ENCODE data around the gene ENG. TPM values are rescaled to one million over a fixed set of nuclear protein-coding genes. Genes with fewer than 3 reads are reported as not detected.

Gene ENG
- polyA plus RNA-seq, 4 donors, result 80.0 to 96.4 (median 94.8) TPM

DNA sequence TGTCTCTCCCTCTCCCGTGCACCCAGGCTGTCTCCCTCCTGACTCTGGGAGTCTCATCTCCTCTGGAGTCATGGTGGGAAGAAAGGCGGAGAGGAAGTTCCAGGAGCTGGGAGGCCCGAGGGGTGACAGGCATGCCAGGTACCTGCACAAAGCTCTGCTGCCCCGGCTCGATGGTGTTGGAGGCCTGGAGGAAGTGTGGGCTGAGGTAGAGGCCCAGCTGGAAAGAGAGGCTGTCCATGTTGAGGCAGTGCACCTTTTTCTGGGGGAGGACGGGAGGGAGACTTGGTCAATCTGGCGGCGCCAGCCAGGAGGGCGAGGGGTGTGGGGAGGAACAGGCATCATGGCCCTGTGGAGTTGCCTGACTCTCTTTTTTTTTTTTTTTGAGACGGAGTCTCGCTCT, 35.9 kb downstream of the ENG start:
- DNase-seq (ENCODE audit: low read depth in 4 of 4, low spot score in 3 of 4), result no peak

DNA sequence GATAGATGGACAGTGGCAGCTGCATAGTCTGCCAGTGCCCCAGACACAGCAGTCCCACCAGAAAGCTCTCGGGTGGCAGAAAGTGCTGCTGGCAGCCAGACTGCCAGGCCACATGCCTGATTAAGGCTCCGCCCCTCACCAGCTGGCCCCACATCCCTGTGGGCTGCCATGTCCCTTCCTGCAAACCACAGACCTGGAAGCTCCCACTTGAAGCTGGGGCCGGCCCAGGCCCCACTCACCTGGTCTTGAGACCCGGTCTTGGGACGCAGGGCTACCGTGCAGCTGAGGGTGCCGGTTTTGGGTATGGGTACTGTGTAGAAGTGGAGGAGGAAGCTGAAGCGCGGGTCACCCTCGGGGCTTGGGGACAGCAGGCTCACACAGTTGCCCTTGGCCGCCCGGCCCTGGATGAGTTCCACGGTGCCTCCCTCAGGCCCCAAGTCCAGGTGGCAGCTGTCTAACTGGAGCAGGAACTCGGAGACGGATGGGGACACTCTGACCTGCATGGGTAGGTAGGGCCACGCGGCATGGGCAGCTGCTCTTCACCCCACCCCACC, 36.5 kb downstream of the ENG start:
- no peak for DNase-seq (ENCODE audit: low read depth in 4 of 4, low spot score in 3 of 4)

DNA sequence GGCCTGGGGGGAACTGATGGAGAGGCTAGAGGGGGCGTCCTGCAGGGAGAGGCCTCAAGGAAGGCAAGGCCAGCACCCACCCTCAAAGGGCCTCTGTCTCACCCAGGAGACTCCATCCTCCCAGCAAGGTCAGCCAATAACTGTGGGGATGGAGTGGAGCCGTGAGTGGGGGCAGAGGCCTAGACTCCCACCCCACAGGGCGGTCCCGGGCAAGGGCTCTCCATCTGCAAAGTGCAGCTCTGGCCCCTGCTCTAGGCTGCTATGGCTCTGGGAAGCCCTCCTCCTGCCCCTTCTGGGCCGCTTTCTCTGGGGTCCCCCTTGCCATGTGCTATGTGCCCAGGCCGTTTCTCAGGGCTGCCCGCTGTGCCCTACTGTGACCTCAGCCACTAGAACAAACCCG, 37.7 kb downstream of the ENG start:
- DNase-seq (ENCODE audit: low read depth in 4 of 4, low spot score in 3 of 4), result no peak

DNA sequence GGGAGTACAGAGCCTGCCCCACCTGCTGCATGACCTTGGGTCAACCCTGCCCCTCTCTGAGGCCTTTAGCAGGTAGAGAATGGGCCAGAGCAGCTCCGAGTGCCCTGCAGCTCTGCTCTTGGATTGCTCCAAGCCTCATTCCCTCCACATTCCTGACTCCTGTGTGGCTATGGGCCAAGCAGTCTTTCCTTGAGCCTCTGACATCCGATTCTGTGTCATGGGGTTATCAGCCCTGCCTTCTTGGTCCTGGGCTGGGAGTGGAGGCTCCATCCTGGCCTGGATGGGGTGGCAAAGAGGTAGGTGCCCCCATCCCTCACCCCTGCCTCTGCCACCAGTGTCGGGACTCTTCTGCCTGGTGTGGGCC, 38.1 kb downstream of the ENG start:
- no peak for DNase-seq (ENCODE audit: low read depth in 4 of 4, low spot score in 3 of 4)

DNA sequence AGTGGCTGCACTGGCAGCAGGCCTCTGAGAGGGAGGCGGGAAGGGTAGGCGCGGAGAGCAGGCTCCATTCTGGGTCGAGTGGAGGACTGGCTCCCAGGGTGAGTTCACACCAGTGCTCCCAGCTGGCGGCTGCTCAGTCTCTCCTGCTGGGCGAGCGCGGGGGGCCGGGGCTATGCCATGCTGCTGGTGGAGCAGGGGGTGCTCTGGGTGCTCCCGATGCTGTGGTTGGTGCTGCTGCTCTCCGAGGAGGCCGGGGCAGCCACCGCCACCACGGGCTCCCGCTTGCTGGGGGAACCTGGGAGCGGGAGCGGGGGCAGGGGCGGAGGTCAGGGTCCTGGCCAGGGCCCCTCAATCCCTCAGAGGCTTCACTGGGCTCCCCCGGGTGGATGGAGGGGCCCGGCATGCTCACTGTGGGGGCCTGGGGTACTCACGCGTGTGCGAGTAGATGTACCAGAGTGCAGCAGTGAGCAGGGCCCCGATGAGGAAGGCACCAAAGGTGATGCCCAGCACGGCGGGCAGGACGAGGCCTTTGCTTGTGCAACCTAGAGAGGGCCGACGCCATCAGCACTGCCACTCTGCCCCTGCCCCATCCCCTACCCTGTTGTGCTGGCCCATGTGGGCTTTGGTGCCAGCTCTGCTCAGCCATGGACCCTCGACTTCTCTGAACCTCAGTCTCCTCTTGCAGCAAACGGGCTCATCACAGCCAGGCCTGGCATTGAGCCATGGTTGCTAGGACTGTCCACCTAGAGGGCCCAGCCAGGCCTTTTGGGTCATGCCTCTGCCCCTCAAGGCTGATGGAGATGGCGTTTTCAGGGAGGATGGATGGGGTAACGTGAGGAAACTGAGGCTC, 38.7 kb downstream of the ENG start:
- no peak for DNase-seq (ENCODE audit: low read depth in 4 of 4, low spot score in 3 of 4)

DNA sequence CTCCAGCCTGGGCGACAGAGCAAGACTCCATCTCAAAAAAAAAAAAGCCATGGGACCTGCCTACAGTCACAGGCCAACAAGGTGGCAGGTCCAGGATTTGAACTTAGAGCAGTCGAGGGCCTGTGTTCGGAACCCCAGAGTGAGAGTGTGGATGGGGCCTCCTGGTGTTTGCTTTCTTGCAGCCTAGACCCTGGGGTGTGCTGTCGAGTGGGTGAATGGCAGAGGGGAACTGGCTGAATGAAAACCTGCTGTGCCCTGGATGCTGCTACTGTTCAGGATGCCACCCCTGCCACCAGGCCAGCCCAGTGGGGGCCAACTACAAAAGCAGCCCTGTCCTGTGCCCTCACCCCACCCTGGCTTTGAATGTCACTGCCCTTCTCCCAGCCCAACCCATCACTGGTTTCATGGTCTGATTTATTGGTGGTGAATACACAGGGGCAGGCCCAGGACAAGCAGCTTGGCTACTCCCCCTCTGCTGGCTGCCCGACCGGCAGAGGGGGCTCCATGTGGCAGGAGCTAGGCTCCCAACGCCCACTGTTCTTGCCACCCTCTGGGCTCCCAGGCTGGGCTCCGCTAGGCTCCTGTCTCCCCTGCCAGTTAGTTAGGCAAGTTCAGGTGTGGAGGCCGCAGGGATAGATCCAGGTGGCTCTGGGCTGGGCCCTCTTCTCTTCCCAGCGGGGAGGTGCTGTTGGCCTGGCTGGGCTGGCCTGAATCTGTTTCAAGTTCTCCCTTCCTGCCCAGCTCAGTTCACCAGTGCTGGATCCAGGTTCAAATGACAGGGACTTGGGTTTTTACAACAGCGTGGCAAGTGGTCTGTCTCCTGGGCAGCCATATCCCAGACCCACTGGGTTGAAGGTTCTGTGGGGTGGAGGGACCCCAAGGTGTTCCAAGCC, 39.6 kb downstream of the ENG start:
- DNase-seq (ENCODE audit: low read depth in 4 of 4, low spot score in 3 of 4), result no peak

DNA sequence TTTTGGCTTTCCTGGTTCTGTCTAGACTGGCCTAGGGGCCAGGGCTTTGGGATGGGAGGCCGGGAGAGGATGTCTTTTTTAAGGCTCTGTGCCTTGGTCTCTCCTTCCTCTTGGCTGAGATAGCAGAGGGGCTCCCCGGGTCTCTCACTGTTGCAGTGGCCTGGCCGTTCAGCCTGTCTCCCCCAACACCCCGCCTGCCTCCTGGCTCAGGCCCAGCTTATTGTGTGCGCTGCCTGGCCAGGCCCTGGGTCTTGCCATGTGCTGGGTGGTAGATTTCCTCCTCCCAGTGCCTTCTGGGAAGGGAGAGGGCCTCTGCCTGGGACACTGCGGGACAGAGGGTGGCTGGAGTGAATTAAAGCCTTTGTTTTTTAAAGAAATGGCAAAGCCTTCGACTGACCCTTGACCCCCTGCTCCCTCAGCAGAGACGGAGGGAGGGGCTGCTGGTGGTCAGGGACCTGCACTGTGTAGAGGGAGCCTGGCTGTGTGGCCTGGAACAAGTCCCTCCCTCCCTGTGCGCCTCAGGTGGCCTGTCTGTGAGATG, 40.7 kb downstream of the ENG start:
- no peak for DNase-seq (ENCODE audit: low read depth in 4 of 4, low spot score in 3 of 4)

DNA sequence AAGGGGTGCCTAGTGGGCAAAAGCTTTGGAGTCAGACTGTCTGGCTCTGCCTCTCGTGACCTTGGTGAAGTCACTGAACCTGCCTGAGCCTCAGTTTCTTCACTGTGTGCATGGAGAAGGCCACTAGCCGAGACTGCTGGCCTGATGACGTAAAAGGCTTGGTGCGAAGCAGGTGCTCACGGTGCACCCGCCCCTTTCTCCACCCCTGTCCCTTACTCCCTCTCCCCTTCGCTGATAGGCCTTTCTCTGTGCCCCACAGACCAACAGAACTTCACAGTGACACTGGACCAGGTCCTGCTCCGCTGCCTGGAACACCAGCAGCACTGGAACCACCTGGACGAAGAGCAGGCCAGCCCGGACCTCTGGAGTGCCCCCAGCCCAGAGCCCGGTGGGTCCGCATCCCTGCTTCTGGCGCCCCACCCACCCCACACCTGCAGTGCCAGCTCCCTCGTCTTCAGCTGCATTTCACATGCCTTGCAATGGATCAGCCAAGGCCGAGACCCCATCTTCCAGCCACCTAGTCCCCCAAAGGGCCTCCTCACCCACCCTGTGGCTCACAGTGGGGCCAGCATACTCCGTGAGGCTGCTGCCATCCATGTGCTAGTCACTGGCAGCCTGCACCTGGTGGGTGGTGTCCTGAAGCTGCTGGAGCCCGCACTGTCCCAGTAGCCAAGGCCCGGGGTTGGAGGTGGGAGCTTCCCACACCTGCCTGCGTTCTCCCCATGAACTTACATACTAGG, 41.4 kb downstream of the ENG start:
- no peak for DNase-seq (ENCODE audit: low read depth in 4 of 4, low spot score in 3 of 4)

DNA sequence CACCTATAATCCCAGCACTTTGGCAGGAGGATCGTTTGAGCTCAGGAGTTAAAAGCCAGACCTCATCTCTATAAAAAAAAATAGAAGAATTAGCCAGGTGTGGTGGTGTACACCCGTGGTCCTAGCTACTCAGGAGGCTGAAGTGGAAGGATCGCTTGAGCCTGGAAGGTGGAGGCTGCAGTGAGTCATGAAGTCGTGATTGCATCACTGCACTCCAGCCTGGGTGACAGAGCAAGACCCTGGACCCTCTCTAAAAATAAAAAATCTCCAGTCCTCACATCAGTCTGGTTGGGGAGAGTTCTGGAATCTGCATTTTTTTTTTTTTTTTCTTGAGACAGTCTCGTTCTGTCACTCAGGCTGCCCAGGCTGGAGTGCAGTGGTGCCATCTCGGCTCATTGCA, 42.4 kb downstream of the ENG start:
- no peak for DNase-seq (ENCODE audit: low read depth in 4 of 4, low spot score in 3 of 4)

DNA sequence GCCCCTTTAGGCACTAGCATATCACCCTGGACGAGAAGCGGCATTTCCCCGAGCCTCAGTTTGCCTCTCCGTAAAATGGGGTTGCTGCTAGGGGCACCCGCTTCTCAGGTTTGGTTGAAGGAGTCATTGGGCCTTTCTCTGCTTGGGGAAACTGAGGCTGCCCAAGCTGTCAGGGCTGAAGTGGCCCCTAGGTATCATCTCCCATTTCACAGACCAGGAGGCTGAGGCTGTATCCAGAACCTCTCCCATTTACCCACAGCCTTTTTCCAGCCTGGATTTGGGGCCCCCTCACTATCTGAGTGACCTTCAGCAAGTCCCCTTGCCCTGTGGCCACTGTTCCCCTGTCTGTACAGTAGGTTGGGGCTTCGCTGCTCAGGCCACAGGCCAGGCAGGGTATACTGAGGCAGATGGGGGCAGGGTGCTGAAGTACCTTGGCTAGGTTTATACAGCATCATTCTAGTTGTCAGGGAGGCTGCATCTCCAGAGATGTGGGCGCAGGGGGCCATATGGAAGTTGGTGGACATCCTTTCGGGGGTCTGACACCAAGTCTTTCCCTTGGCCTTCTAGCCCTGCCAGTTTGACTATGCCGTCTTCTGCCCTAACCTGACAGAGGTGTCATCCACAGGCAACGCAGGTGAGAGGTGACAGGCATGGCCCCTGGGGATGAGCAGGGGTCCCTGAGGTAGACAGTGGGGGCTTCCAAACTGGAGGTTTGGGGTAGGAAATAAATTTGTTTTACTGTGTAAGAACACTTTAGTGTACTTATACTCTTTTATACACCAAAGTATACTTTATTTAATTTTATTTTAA, 43.9 kb downstream of the ENG start:
- no peak for DNase-seq (ENCODE audit: low read depth in 4 of 4, low spot score in 3 of 4)

DNA sequence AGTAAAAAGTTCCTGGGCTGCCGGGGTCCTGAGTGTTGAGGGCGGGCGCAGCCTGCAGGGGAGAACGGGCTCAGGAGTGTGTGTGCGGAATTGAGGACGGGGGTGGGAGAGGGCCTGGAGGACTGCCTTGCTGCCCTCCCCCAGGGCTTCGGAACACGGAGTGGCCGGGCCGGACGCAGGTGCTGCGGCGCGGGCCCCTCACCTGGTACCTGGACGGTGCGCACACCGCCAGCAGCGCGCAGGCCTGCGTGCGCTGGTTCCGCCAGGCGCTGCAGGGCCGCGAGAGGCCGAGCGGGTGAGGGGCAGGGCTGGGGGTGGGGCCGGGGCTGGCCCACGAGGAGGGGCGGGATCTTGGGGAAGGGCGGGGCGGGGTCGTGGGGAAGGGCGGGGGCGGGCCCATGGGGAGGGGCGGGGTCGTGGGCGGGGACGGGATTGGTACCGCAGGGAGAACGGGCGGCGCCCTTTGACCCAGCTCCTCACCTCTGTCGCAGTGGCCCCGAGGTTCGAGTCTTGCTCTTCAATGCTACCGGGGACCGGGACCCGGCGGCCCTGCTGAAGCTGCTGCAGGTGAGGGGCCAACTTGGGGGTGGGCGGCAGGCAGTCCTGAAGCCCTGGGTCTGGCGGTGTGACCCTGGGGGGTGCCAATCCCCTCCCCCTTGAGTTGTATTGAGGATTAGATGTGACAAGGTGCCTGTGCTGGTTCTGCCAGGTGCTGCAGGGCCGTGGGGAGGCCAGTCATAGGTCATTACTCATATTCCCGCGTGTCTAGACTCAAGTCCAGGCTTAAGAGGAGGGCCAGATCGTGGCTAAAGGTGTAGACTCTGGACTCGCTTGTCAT, 44.7 kb downstream of the ENG start:
- no peak for DNase-seq (ENCODE audit: low read depth in 4 of 4, low spot score in 3 of 4)

DNA sequence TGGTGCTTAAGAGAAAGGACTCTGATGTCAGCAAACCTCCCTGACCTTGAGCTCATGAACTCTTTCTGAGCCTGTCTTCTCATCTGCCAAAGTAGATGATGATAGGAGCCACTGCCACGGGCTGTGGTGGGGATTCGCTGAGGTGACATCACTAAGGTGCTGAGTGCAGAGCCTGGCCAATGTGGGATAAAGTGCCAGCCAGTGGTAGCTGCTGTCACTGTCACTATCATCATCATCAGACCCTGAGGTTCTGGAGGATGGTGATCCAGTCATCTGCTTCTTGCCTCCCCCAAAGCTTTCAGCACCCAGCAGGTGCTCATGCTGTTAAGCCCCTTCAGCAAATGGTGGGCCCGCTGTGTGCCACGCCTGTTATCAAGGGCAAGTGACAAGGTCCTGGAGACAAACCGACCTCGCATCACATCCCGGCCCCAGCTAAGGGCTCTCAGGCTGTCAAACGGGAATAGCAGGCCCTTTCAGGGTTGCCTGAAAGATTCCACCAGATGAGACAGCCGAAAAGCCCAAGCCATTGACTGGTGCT, 45.4 kb downstream of the ENG start:
- no peak for DNase-seq (ENCODE audit: low read depth in 4 of 4, low spot score in 3 of 4)

DNA sequence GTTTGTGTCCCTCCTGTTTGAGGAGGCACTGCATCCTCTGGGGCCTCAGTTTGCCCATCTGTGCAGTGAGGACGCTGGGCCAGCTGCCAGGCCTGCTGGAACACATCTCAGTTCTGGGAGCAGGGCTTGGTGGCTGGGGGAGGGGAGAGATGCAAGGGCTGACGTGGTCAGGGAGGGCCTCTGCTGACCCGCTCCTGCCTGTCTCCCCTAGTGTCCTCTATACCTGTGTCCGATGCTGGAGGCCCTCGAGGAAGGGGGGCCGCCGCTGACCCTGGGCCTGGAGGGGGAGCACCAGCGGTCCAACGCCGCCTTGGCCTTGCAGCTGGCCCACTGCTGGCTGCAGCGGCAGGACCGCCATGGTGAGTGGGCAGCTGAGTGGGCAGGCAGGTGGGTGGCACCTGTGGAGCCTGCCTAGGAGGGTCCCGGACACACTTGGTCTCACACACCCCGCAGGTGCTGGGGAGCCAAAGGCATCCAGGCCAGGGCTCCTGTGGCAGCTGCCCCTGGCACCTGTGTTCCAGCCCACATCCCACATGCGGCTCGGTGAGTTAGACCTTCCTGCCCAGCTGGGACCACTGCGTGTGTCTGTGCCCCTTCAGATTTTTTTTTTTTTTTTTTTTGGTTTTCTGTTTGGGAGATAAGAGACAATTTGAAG, 46.0 kb downstream of the ENG start:
- DNase-seq (ENCODE audit: low read depth in 4 of 4, low spot score in 3 of 4), result no peak

DNA sequence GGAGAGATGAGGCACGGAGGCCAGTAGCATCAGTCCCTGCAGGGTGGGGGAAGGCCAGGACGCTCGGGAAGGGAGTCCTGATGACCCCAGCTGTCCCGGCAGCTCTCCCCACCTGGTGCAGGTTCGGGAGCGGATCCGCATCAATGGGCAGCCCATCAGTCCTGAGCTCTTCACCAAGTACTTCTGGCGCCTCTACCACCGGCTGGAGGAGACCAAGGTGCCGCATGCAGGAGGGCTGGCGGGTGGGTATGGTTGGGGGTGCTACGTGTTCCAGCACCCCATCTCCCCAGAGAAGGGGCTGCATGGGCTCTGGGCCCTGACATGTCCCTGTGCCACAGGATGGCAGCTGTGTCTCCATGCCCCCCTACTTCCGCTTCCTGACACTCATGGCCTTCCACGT, 47.6 kb downstream of the ENG start:
- no peak for DNase-seq (ENCODE audit: low read depth in 4 of 4, low spot score in 3 of 4)

DNA sequence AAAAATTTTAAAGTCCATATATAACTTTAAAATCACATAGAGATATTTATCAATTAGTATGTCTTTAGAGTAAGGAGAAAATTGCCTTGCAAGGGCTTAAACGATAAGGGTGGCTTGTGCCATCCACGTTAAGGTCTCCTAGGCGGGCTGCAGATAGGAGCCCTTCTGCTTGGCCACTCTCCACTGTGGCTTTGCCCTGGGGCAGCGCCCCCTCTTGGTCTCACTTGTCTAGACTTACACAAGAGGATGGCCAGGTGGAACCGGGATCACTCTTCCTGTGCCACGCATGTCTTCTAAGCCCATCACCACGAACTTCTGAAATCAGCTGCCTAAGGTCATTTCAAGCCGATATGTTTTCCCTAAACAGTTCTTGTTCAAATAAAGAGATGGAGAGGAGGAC, 48.8 kb downstream of the ENG start:
- DNase-seq (ENCODE audit: low read depth in 4 of 4, low spot score in 3 of 4), result no peak

DNA sequence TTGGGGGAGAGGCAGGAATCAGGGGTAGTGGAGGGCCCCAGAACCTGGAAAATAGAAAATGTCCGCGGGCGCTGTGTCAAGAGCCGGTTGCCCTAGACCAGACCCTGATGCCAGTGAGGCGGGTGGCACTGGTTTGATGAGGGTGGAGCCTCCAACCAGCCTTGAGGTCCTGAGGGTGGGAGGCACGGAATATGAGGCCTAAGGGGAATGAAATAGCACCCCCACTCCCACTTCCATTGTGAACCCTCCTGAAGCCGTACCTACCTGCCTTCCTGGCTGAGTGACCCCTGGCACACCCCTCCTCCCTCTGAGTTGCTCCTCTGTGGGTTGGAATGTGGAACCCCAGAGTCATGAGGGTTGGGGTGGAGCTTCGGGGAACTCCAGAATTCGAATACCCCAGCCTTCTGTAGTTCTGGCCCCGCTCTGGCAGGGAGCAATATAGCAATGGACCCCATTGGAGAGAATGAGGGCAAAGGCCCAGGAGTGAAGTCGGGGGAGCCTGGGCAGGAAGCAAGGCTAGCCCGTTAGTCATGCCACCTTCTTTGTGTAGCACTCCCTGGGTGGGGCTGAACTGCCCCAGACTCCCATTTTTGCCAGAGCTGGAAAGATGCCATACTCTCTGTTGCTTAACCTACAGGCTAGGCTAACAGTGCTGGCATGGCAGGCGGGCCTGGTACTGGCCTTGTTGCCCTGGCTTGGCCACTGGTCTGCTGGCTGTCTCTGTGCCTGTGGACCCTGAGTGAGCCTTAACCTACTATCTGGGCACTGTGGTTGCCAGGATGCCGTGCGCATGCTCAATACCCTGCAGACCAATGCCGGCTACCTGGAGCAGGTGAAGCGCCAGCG, 50.7 kb downstream of the ENG start:
- no peak for DNase-seq (ENCODE audit: low read depth in 4 of 4, low spot score in 3 of 4)
